Upper lobe of right lung (tissue), 1 donor: ENCODE results near the gene C11orf86. TPM values are rescaled to one million over a fixed set of nuclear protein-coding genes. Genes with fewer than 3 reads are reported as not detected.

Experiments
- ATAC-seq: fragments of 200-7000 bp; cut with Tn5 transposase; one replicate; pipeline ENCODE4 v1.9.1; 2020; ENCODE audit warnings: mild to moderate bottlenecking, moderate library complexity
- DNase-seq: peaks from one replicate; pipeline ENCODE4 v3.0.0-alpha.2; 2020
- H3K27ac ChIP-seq: fragments of 200-600 bp; one replicate; pipeline ENCODE4 v1.8.0; 2022
- H3K27me3 ChIP-seq: fragments of 200-600 bp; one replicate; pipeline ENCODE4 v1.8.0; 2022; ENCODE audit warnings: mild to moderate bottlenecking
- H3K36me3 ChIP-seq: fragments of 200-600 bp; one replicate; pipeline ENCODE4 v1.8.0; 2022
- H3K4me1 ChIP-seq: fragments of 200-600 bp; one replicate; pipeline ENCODE4 v1.8.0; 2022
- H3K4me3 ChIP-seq: fragments of 200-600 bp; one replicate; pipeline ENCODE4 v1.8.0; 2022; ENCODE audit warnings: mild to moderate bottlenecking
- H3K9me3 ChIP-seq: fragments of 200-600 bp; one replicate; pipeline ENCODE4 v1.8.0; 2022
- CTCF ChIP-seq: fragments of 200-600 bp; IDR thresholded peaks from one replicate; pipeline ENCODE4 v1.8.0; 2022; ENCODE audit warnings: antibody characterized with exemption
- intact Hi-C: fragments of 100-400 bp; cut with DNase I; formaldehyde crosslinking; loops from one replicate; pipeline ENCODE4 v1.11.0; 2022
- long read RNA-seq: library from polyadenylated mRNA; unstranded; transcript quantifications from one replicate; pipeline ENCODE4 v2.0.0, GENCODE V29; 2021
- total RNA-seq: library from RNA; stranded (reverse); fragmentation: NEBNext Ultra II Directional; extraction: Animal tissue kit (Norgen Biotek cat#: 25700); gene quantifications from one replicate; pipeline ENCODE4 v1.2.1, GENCODE V29; 2021
- donor health status: DM: no; HTN: yes; CAD: no; lungs with severe emphysema.

Gene C11orf86, protein sequence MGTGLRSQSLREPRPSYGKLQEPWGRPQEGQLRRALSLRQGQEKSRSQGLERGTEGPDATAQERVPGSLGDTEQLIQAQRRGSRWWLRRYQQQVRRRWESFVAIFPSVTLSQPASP
- not detected for total RNA-seq
- long read RNA-seq: 0 reads

DNA sequence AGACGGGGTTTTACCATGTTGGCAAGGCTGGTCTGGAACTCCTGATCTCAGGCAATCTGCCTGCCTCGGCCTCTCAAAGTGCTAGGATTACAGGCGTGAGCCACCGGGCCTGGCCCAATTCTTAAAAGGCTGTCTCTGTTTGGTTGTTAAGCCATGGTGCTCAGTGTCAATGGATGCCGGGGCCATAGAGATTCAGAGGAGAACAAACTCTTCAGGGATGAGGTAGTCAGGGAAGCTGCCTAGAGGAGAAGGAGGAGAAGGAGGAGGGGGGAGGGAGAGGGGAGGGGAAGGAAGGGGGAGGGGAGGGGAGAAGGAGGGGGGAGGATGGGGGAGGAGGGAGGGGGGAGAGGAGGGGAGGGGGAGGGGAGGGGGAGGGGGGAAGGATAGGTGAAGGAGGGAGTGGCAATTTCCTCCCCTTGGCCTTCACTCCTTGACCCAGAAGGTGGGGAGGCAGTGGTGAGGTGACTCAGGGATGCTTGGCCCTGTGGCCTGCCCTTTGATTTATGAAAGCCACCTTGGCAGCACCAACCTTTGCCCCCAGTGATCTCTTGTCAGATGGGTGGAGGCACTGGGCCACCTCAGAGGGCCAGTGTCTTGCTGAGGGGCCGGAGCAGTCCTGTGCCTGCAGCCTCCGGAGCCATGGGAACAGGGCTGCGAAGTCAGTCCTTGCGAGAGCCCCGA is at the start of gene C11orf86:
TSS of gene C11orf86 (plus strand) at position 581 of the 681 bp plus-strand sequence. CDS start at position 640, 59 bp downstream.
- intact Hi-C loops: no loop called here
- H3K27me3 ChIP-seq: no peaks in the 10 kb centered on the region
- no peak within 1 kb of the TSS for H3K27ac ChIP-seq
- TF ChIP-seq CTCF: no peak
- no peak within 1 kb of the TSS for H3K4me3 ChIP-seq
- H3K36me3 ChIP-seq: no peaks in the 10 kb centered on the region
- ATAC-seq: no peak
- H3K9me3 ChIP-seq: no peaks in the 10 kb centered on the region
- DNase-seq: no peak
- H3K4me1 ChIP-seq: peaks cover 12% of the 10 kb centered on the region

DNA sequence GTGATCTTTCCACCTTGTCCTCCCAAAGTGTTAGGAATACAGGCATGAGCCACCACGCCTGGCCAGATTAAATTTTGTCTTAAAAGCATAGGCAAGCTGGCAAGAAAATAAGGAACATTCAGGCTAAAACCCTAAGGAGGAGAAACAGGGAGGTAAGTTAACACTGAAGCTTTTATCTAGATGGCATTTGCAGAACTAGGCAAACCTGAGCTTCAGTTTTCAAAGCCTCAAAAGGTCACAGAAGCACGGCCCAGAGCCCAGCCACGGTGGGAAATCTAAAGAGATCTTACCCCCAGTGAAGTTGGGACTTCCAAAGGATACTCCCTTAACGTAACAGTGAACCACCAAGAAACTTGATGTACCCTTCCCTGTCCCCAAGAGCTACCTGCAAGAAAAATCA is 45.4 kb upstream of the C11orf86 start:
- Histone ChIP-seq H3K36me3 (no peaks in the 10 kb centered on the region), H3K4me1 (no peaks in the 10 kb centered on the region), H3K9me3 (no peaks in the 10 kb centered on the region), H3K27me3 (no peaks in the 10 kb centered on the region), H3K27ac (no peak overlapping the region), H3K4me3 (no peak overlapping the region)
- no peak for TF ChIP-seq CTCF
- DNase-seq (no peak), ATAC-seq (no peak)
- intact Hi-C loops: no loop called here

DNA sequence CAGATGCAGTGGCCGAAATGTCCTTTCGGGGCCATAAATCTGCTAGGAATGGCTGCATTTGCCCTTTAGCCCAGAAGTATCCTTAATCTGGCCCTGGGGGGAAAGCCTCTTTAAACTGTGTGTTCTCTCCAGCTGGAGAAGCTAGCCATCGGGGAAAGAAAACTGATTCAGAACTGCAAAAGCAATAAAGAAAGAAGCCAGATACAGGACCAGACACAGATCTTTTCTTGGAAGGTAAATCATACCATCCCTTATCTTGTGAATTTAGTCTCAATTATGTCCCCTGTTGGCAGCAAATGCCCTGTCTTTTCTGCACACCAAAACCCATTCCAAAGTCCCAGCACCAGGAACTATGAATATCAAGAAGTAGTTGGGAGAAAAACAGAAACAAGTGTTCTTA is 42.6 kb upstream of the C11orf86 start:
- Histone ChIP-seq H3K4me3 (no peak overlapping the region), H3K9me3 (no peaks in the 10 kb centered on the region), H3K4me1 (no peaks in the 10 kb centered on the region), H3K27me3 (no peaks in the 10 kb centered on the region), H3K27ac (no peak overlapping the region), H3K36me3 (no peaks in the 10 kb centered on the region)
- ATAC-seq (no peak), DNase-seq (no peak)
- TF ChIP-seq CTCF: no peak
- intact Hi-C loops: no loop called here

- TF ChIP-seq CTCF: no peak
- intact Hi-C loops: no loop called here
- no peak for DNase-seq
These were observed 41.6 kb upstream of the C11orf86 start for GRCh38 chr11:66933531-66933930.

DNA sequence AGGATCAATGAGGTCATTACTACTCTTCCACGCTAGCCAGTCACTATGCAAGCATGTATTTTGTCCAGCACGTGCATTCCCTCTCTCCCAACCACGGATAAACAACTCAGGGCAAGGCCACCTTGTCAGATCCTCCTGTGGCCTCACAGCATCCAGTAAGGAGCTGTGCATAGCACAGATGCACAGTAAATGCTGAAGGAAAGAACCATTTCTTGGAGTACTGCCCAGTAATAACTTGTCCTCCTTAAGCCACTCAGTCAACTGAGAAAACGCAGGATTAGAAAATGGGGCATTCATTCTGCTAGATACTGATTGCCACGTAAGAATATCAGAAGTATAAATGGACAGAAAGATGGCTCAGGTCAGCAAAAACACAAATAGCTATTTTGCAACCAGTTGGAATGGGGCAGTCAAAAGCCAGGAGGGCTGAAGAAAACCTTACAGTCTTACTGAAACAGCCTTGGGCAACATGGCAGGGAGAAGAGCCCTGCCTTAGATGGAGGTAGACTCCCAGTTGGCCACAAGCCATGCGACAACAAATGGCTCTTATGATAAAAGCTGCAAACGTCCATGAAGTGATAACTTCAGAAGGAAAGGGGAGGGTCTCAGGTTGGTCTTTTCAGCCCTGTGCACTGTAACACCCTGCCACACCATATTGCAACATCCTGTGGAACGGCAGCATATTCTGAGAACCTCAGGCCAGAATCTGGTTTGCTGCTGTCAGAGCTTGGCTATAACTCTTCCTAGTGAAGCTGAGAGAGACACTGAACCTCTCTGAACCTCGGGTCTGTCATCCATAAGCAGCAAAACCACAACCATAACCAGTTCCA is 39.9 kb upstream of the C11orf86 start:
- Histone ChIP-seq H3K27me3 (no peaks in the 10 kb centered on the region), H3K4me1 (no peaks in the 10 kb centered on the region), H3K36me3 (no peaks in the 10 kb centered on the region), H3K9me3 (no peaks in the 10 kb centered on the region), H3K27ac (no peak overlapping the region), H3K4me3 (no peak overlapping the region)
- ATAC-seq: no peak
- TF ChIP-seq CTCF: no peak
- intact Hi-C loops: no loop called here
- no peak for DNase-seq

More at GRCh38 chr11:66933531-66933930, 41.6 kb upstream of the C11orf86 start:
- H3K27ac ChIP-seq: no peak overlapping the region
- no peaks in the 10 kb centered on the region for H3K9me3 ChIP-seq
- ATAC-seq: no peak
- H3K27me3 ChIP-seq: no peaks in the 10 kb centered on the region
- H3K36me3 ChIP-seq: no peaks in the 10 kb centered on the region
- H3K4me1 ChIP-seq: no peaks in the 10 kb centered on the region
- no peak overlapping the region for H3K4me3 ChIP-seq
